ENCODE results near the gene KRTAP4-12.

- no peak for TF ChIP-seq CTCF (IDR thresholded peaks at IDR 0.05; ENCODE audit: poor library complexity)
- no peak for TF ChIP-seq EZH2 (IDR thresholded peaks at IDR 0.05; ENCODE audit: borderline replicate concordance)
Observed at GRCh38 chr17:41167561-41167960, 43.6 kb upstream of the KRTAP4-12 start.
